OCI-LY7 (cell line): ENCODE results near the gene CTSE. TPM values are rescaled to one million over a fixed set of nuclear protein-coding genes. Genes with fewer than 3 reads are reported as not detected.

Experiments
- BruUV-seq: library from RNA; stranded (reverse); fragments of 400-500 nt; replicated peaks from 2 replicates; lab custom pipeline; 2021; lab: Mats Ljungman, UMichigan
- CTCF ChIA-PET: fragments of 300-600 bp; sonication (Branson Sonifier 250); formaldehyde crosslinking; loops from one replicate; lab custom pipeline; 2022; ENCODE audit warnings: antibody characterized with exemption; ENCODE audit not compliant: unreplicated experiment; lab: Charles Lee
- POLR2A ChIA-PET: fragments of 300-600 bp; sonication (Branson Sonifier 250); formaldehyde crosslinking; loops from one replicate; lab custom pipeline; 2022; ENCODE audit warnings: antibody characterized with exemption; lab: Charles Lee
- DNase-seq: peaks from one replicate; pipeline ENCODE4 v3.0.0-alpha.2; 2015; ENCODE audit warnings: low spot score
- H2AFZ ChIP-seq: fragments of 200-600 bp; sonication (generic), shearing (Covaris generic); 2 replicates; pipeline ENCODE4 v1.6.1; 2014; ENCODE audit warnings: mild to moderate bottlenecking, antibody characterized with exemption, low read length, moderate library complexity
- H3K27ac ChIP-seq: fragments of 200-600 bp; sonication (generic); 2 replicates; pipeline ENCODE4 v1.5.1; 2014; ENCODE audit warnings: mixed run types, low read depth, mild to moderate bottlenecking, moderate library complexity, low read length, inconsistent platforms; ENCODE audit not compliant: poor library complexity, severe bottlenecking
- H3K36me3 ChIP-seq: fragments of 200-600 bp; sonication (generic); 2 replicates; pipeline ENCODE4 v1.6.1; 2014; ENCODE audit warnings: mild to moderate bottlenecking, antibody characterized with exemption, low read length, moderate library complexity, mixed read lengths; ENCODE audit not compliant: insufficient read depth
- H3K4me1 ChIP-seq: fragments of 200-600 bp; sonication (generic); 2 replicates; pipeline ENCODE4 v1.5.1; 2014; ENCODE audit warnings: mild to moderate bottlenecking, low read length; ENCODE audit not compliant: insufficient read depth, poor library complexity, severe bottlenecking
- H3K4me2 ChIP-seq: fragments of 200-600 bp; sonication (generic); 2 replicates; pipeline ENCODE4 v1.6.1; 2014; ENCODE audit warnings: mild to moderate bottlenecking, low read length
- H3K4me3 ChIP-seq: fragments of 200-600 bp; sonication (generic); 2 replicates; pipeline ENCODE4 v1.5.1; 2014; ENCODE audit warnings: mild to moderate bottlenecking, low read depth, low read length; ENCODE audit not compliant: poor library complexity, severe bottlenecking
- H3K79me2 ChIP-seq: fragments of 200-600 bp; sonication (generic); 2 replicates; pipeline ENCODE4 v1.6.1; 2016; ENCODE audit warnings: low read depth, mild to moderate bottlenecking, low read length, moderate library complexity, mixed read lengths; ENCODE audit not compliant: insufficient read depth
- H3K9me2 ChIP-seq: fragments of 200-600 bp; sonication (generic); 2 replicates; pipeline ENCODE4 v1.6.1; 2016; ENCODE audit warnings: mild to moderate bottlenecking, low read length, mixed read lengths; ENCODE audit not compliant: insufficient read depth
- H3K9me3 ChIP-seq: fragments of 200-600 bp; sonication (generic); 2 replicates; pipeline ENCODE4 v1.6.1; 2014; ENCODE audit warnings: mild to moderate bottlenecking, mixed run types, low read length, mixed read lengths
- H4K20me1 ChIP-seq: fragments of 200-600 bp; sonication (generic); 2 replicates; pipeline ENCODE4 v1.6.1; 2014; ENCODE audit warnings: mild to moderate bottlenecking, antibody characterized with exemption, low read length, moderate library complexity, mixed read lengths; ENCODE audit not compliant: insufficient read depth
- CTCF ChIP-seq: fragments of 200-600 bp; sonication (generic); conservative IDR thresholded peaks from 2 replicates; pipeline ENCODE4 v1.5.1; 2014; ENCODE audit warnings: mild to moderate bottlenecking, antibody characterized with exemption, low read length, moderate library complexity, mixed read lengths
- EZH2phosphoT487 ChIP-seq: fragments of 200-600 bp; sonication (generic); IDR thresholded peaks from 2 replicates; pipeline ENCODE4 v1.6.1; 2018; ENCODE audit warnings: low read depth, borderline replicate concordance, mild to moderate bottlenecking, mixed run types, antibody characterized with exemption, low read length, moderate library complexity, mixed read lengths
- intact Hi-C: fragments of 100-400 bp; cut with micrococcal nuclease; formaldehyde crosslinking; loops from one replicate; pipeline ENCODE4 v1.10.0; 2022; ENCODE audit not compliant: unreplicated experiment
- total RNA-seq, 2 experiments: library from RNA; depleted of rRNA in 1 of 2; stranded (reverse); fragments of >200 nt in 1 of 2; shearing (Covaris generic) in 1 of 2; gene quantifications; 2 replicates each; pipeline ENCODE4 v1.2.3, GENCODE V29; 2014 to 2022

Gene CTSE
- total RNA-seq, 2 experiments from 2014 or later, result not detected

DNA sequence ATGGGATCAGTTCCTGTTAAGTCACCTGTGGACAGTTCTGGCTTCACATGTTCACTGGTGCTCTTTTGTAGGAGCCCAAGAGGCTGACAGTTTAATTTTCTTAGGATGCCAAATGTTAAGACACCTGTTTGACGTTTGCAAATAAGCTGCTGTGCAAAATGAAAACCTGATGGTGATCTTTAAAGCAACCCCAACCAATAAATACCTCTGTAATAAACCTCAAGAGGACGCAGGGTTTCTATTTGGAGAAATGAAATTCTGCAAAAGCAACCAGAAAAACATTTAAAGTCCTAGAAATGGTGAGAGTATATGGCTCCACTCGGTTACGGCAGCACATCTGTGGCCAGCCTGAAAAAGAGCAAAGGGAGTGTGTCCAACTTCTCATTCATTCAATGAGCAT lies 23.6 kb upstream of the CTSE start:
- Histone ChIP-seq H3K79me2 (no peaks in the 10 kb centered on the region; the same call in 1 of the 2 replicates), H3K9me2 (no peaks in the 10 kb centered on the region), H3K9me3 (no peaks in the 10 kb centered on the region), H2AFZ (peak overlapping the region; percentile 32; the same call in 1 of the 2 replicates), H3K27ac (peak overlapping the region; percentile 68), H3K36me3 (no peaks in the 10 kb centered on the region), H3K4me2 (peak overlapping the region; percentile 69), H3K4me3 (peak overlapping the region; percentile 14), H3K4me1 (peaks cover 88% of the 10 kb centered on the region), H4K20me1 (no peaks in the 10 kb centered on the region)
- no TSS peak for BruUV-seq
- ChIA-PET CTCF (no interaction called here), POLR2A (interaction anchor here (1.1 kb wide), 1 partner anchor 9 kb away, joined by 3 read pairs; no protein-coding TSS in a partner anchor)
- TF ChIP-seq CTCF, result no peak
- no peak for TF ChIP-seq EZH2phosphoT487
- DNase-seq, result peak; percentile 71
- intact Hi-C loops, result no loop called here

DNA sequence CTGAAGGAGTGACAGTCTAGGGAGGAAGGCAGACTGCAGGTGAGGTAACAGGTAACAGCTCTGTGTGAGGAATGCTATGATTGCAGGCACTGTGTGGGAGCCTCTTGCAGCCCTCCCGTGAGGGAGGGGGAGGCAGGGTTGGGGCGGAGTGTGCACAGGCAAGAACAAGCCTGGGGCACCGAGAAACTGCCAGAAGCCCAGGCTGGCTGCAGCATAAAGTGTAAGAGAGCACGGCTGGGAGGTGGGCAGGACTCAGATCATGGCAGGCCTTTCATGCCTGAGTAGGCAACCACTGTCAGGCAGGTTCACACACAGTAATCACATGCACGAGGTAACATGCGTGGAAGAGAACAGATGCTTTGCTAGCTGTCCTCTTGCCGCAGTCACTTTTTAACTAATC lies 17.9 kb upstream of the CTSE start:
- H3K36me3 ChIP-seq, result no peaks in the 10 kb centered on the region
- H3K4me1 ChIP-seq, result peaks cover 80% of the 10 kb centered on the region
- ChIA-PET CTCF (no interaction called here), POLR2A (no interaction called here)
- no peaks in the 10 kb centered on the region for H3K9me3 ChIP-seq
- H3K27ac ChIP-seq, result peak overlapping the region; percentile 10
- peak overlapping the region; percentile 70 for H3K4me2 ChIP-seq
- DNase-seq, result peak; percentile 53
- peak overlapping the region; percentile 64 for H2AFZ ChIP-seq
- peak overlapping the region; percentile 36 for H3K4me3 ChIP-seq
- no peaks in the 10 kb centered on the region for H3K79me2 ChIP-seq
- BruUV-seq, result no TSS peak
- H3K9me2 ChIP-seq, result no peaks in the 10 kb centered on the region
- H4K20me1 ChIP-seq, result no peaks in the 10 kb centered on the region
- intact Hi-C loops, result loop anchor here (1.0 to 5.0 kb wide), 2 partner anchors 9 to 289 kb away; partner anchors contain the start of gene NUCKS1
- TF ChIP-seq CTCF, result no peak
- TF ChIP-seq EZH2phosphoT487, result no peak

GRCh38 chr1:206040328-206040727 lies 16.6 kb upstream of the CTSE start:
- no TSS peak for BruUV-seq

More at GRCh38 chr1:206040328-206040727, 16.6 kb upstream of the CTSE start:
- Histone ChIP-seq H3K9me2 (no peaks in the 10 kb centered on the region), H3K79me2 (no peaks in the 10 kb centered on the region), H4K20me1 (no peaks in the 10 kb centered on the region), H3K4me1 (peaks cover 82% of the 10 kb centered on the region), H3K4me3 (no peak overlapping the region), H3K36me3 (no peaks in the 10 kb centered on the region), H3K9me3 (no peaks in the 10 kb centered on the region), H3K27ac (no peak overlapping the region), H3K4me2 (peak overlapping the region; percentile 37), H2AFZ (no peak overlapping the region; the same call in 1 of the 2 replicates)
- ChIA-PET POLR2A (interaction anchor here (1.7 kb wide), 1 partner anchor 15 kb away, joined by 9 read pairs; no protein-coding TSS in a partner anchor), CTCF (interaction anchor here (0.7 kb wide), 1 partner anchor 16 kb away, joined by 3 read pairs; no protein-coding TSS in a partner anchor)
- DNase-seq, result no peak
- intact Hi-C loops, result loop anchor here (5.0 kb wide), 1 partner anchor 288 kb away; the partner anchor contains the start of gene NUCKS1
- TF ChIP-seq CTCF (peak; percentile 45; the same call in 1 of the 2 replicates), EZH2phosphoT487 (no peak)
